Chondrocyte (in vitro differentiated cells): ENCODE measurements around the gene SNX30. TPM values are rescaled to one million over a fixed set of nuclear protein-coding genes. Genes with fewer than 3 reads are reported as not detected.

ENCODE experiments used
- DNase-seq: peaks from one replicate; pipeline ENCODE4 v3.0.0; 2021; ENCODE audit warnings: mixed read lengths, low spot score
- H3K27ac Mint-ChIP-seq: one replicate; pipeline ENCODE4 v1.8.0; 2021; ENCODE audit warnings: mild to moderate bottlenecking, moderate library complexity, mixed read lengths; ENCODE audit not compliant: unreplicated experiment
- H3K27me3 Mint-ChIP-seq: 2 replicates; pipeline ENCODE4 v1.8.0; 2021; ENCODE audit warnings: low read depth, mixed read lengths
- H3K36me3 Mint-ChIP-seq: 2 replicates; pipeline ENCODE4 v1.8.0; 2021; ENCODE audit warnings: low read depth, mixed read lengths
- H3K4me1 Mint-ChIP-seq: 2 replicates; pipeline ENCODE4 v1.8.0; 2021; ENCODE audit warnings: low read depth, mild to moderate bottlenecking, mixed read lengths
- H3K4me3 Mint-ChIP-seq: one replicate; pipeline ENCODE4 v1.8.0; 2021; ENCODE audit warnings: mild to moderate bottlenecking, moderate library complexity, mixed read lengths; ENCODE audit not compliant: unreplicated experiment
- H3K9me3 Mint-ChIP-seq: 2 replicates; pipeline ENCODE4 v1.8.0; 2021; ENCODE audit warnings: low read depth, mixed read lengths
- CTCF ChIP-seq: fragments of 200-600 bp; sonication (generic); IDR thresholded peaks from 2 replicates; pipeline ENCODE4 v1.5.0; 2021; ENCODE audit warnings: antibody characterized with exemption, mild to moderate bottlenecking, moderate library complexity
- total RNA-seq: library from RNA; stranded (reverse); gene quantifications from 3 replicates; pipeline ENCODE4 v1.2.1, GENCODE V29; 2021

The SNX30 gene
- total RNA-seq, 1 donor from 2014 or later, result 19.9 TPM

DNA sequence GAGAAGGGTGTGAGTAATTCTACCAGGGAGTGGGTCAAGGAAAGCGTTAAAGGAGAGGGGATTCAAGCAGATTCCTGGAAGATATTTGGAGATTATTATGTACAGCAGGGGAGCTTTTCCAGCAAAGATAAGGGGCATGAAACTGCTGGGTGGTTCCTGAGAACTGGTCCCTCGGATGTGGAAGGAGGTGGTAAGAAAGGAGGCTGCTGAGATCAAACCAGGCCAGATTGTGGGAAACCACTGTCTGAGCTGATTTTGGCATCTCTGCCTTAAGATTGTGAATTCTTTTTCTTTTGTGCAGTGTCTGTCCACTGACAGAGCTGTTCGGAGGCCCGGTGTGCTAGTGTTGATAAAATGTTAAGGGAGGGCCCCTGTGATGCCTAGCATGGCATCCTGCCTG, 45.4 kb downstream of the SNX30 start:
- no peaks in the 10 kb centered on the region for H3K27me3 Mint-ChIP-seq
- no peak for DNase-seq
- no peak overlapping the region for H3K4me3 Mint-ChIP-seq
- H3K27ac Mint-ChIP-seq, result peak overlapping the region; percentile 64
- no peak for TF ChIP-seq CTCF
- H3K36me3 Mint-ChIP-seq, result no peaks in the 10 kb centered on the region
- H3K4me1 Mint-ChIP-seq, result peaks cover 37% of the 10 kb centered on the region
- no peaks in the 10 kb centered on the region for H3K9me3 Mint-ChIP-seq

GRCh38 chr9:112796485-112796884, 45.9 kb downstream of the SNX30 start:
- H3K4me3 Mint-ChIP-seq, result no peak overlapping the region
- H3K36me3 Mint-ChIP-seq, result no peaks in the 10 kb centered on the region
- H3K27ac Mint-ChIP-seq, result peak overlapping the region; percentile 64
- no peaks in the 10 kb centered on the region for H3K27me3 Mint-ChIP-seq
- TF ChIP-seq CTCF, result no peak
- DNase-seq, result no peak
- peaks cover 34% of the 10 kb centered on the region for H3K4me1 Mint-ChIP-seq
- no peaks in the 10 kb centered on the region for H3K9me3 Mint-ChIP-seq

DNA sequence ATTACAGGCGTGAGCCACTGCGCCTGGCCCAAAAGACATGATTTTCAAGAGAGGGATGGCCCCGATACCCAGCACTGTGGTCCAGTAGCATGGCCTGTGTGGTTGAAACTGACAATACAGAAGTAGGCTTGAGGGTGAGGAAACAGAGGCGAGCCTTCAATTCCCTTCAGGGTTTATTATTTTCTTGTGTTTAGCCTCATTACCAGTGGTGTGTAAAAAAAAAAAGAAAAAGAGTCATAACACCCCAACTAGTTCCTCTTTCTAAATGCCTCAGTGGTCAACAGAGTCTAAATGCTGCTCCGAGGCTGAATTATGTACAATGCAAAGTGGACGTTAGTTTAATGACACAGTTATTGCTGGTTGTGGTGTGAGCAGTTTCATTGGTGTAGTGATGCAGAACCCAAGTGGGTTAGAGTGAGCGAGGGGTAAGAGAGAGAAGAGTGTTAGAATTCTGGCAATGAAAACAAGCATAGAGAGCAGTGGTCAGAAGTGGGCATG, 58.8 kb downstream of the SNX30 start:
- H3K9me3 Mint-ChIP-seq, result no peaks in the 10 kb centered on the region

DNA sequence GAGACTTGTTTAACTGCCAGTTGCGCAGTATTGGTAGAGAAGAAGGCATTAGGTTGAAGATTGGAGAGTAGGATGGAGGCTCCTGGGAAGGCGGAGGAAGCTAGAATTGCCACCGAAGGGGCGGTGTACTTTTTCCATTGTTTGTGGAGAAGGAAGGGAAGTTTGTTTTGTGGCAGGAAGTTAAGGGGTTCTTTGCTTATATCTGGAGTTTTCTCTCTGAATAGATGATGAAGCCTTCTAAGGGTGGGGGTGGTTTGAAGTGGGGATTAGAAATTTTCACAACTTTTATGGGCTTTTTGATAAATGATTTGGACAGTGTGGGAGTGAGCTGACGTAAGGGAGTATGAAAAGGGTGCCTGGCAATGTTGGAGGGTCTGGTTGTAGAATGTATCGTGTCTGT, 59.3 kb downstream of the SNX30 start:
- no peak for DNase-seq
- H3K36me3 Mint-ChIP-seq, result peaks cover 7% of the 10 kb centered on the region
- H3K27me3 Mint-ChIP-seq, result no peaks in the 10 kb centered on the region
- H3K27ac Mint-ChIP-seq, result no peak overlapping the region
- peaks cover 8% of the 10 kb centered on the region for H3K4me1 Mint-ChIP-seq
- no peak for TF ChIP-seq CTCF
- no peaks in the 10 kb centered on the region for H3K9me3 Mint-ChIP-seq
- H3K4me3 Mint-ChIP-seq, result no peak overlapping the region

More for the DNA sequence above, 58.8 kb downstream of the SNX30 start:
- no peak for DNase-seq
- H3K27me3 Mint-ChIP-seq, result no peaks in the 10 kb centered on the region
- no peak for TF ChIP-seq CTCF
- peaks cover 10% of the 10 kb centered on the region for H3K4me1 Mint-ChIP-seq
- no peak overlapping the region for H3K4me3 Mint-ChIP-seq
- no peak overlapping the region for H3K27ac Mint-ChIP-seq
- peaks cover 7% of the 10 kb centered on the region for H3K36me3 Mint-ChIP-seq

GRCh38 chr9:112810696-112811490, 60.3 kb downstream of the SNX30 start:
- TF ChIP-seq CTCF, result no peak
- no peak overlapping the region for H3K4me3 Mint-ChIP-seq
- no peaks in the 10 kb centered on the region for H3K9me3 Mint-ChIP-seq
- peaks cover 6% of the 10 kb centered on the region for H3K36me3 Mint-ChIP-seq
- no peak overlapping the region for H3K27ac Mint-ChIP-seq
- no peaks in the 10 kb centered on the region for H3K27me3 Mint-ChIP-seq
- no peak for DNase-seq
- peaks cover 8% of the 10 kb centered on the region for H3K4me1 Mint-ChIP-seq
